HEK293 (cell line): ENCODE data around the gene PPP2R2B.

Source experiments
- CTCF ChIA-PET: fragments of 350-600 bp; formaldehyde crosslinking; extraction: SDS; loops from one replicate; lab custom pipeline; 2021; ENCODE audit warnings: antibody characterized with exemption; lab: Yijun Ruan, JAX
- POLR2A ChIA-PET: fragments of 300-600 bp; formaldehyde crosslinking; extraction: SDS; loops from one replicate; lab custom pipeline; 2020; ENCODE audit warnings: antibody characterized with exemption, inconsistent platforms; lab: Yijun Ruan, JAX
- H3K27ac ChIP-seq: fragments of 200-500 bp; sonication (Bioruptor generic); 2 replicates; pipeline ENCODE4 v1.5.1; 2014; ENCODE audit warnings: low read depth, low read length, control low read depth, inconsistent platforms; ENCODE audit errors: extremely low read depth
- H3K36me3 ChIP-seq, 2 experiments: fragments of 200-500 bp in 1 of 2; sonication (Bioruptor generic) in 1 of 2; 1 replicate in 1 of 2; 2 replicates in 1 of 2; pipeline ENCODE4 v1.5.1; 2014 to 2017; ENCODE audit warnings: inconsistent platforms in 2 of 2, low read length in 2 of 2; ENCODE audit not compliant: control insufficient read depth in 2 of 2, insufficient read depth in 1 of 2
- H3K4me1 ChIP-seq: fragments of 200-500 bp; sonication (Bioruptor generic); 2 replicates; pipeline ENCODE4 v1.5.1; 2014; ENCODE audit warnings: mild to moderate bottlenecking, low read length, inconsistent platforms; ENCODE audit not compliant: control insufficient read depth, insufficient read depth
- H3K4me3 ChIP-seq: 2 replicates; pipeline ENCODE4 v1.5.1; 2011; ENCODE audit warnings: low read depth, mild to moderate bottlenecking, control low read depth, low read length, moderate library complexity
- H3K9me3 ChIP-seq: fragments of 200-500 bp; sonication (Bioruptor generic); 2 replicates; pipeline ENCODE4 v1.5.1; 2014; ENCODE audit warnings: low read depth, low read length, inconsistent platforms; ENCODE audit not compliant: control insufficient read depth, insufficient read depth
- KLF7 ChIP-seq: fragments of 450-650 bp; formaldehyde crosslinking; IDR thresholded peaks from 2 replicates; pipeline ENCODE4 v1.5.1; 2016; ENCODE audit warnings: missing biosample characterization, missing genetic modification characterization, borderline replicate concordance
- KLF9 ChIP-seq: fragments of 450-650 bp; formaldehyde crosslinking; IDR thresholded peaks from 2 replicates; pipeline ENCODE4 v1.5.1; 2016; ENCODE audit warnings: missing biosample characterization, missing genetic modification characterization, low read depth
- SALL2 ChIP-seq: fragments of 450-650 bp; formaldehyde crosslinking; IDR thresholded peaks from 2 replicates; pipeline ENCODE4 v1.5.0; 2017; ENCODE audit warnings: missing biosample characterization, mild to moderate bottlenecking, missing genetic modification characterization, borderline replicate concordance
- YY1 ChIP-seq: fragments of 450-650 bp; formaldehyde crosslinking; IDR thresholded peaks from 2 replicates; pipeline ENCODE4 v1.5.1; 2018; ENCODE audit warnings: missing biosample characterization, missing genetic modification characterization
- ZEB2 ChIP-seq: fragments of 450-650 bp; formaldehyde crosslinking; IDR thresholded peaks from 2 replicates; pipeline ENCODE4 v1.5.1; 2016; ENCODE audit warnings: missing biosample characterization, missing genetic modification characterization
- ZNF19 ChIP-seq: fragments of 450-650 bp; formaldehyde crosslinking; IDR thresholded peaks from 2 replicates; pipeline ENCODE4; 2016; ENCODE audit warnings: missing biosample characterization, missing genetic modification characterization, low read depth
- ZNF221 ChIP-seq: fragments of 450-650 bp; formaldehyde crosslinking; IDR thresholded peaks from 2 replicates; pipeline ENCODE4 v1.5.1; 2017; ENCODE audit warnings: missing biosample characterization, missing genetic modification characterization, borderline replicate concordance
- ZNF514 ChIP-seq: fragments of 450-650 bp; formaldehyde crosslinking; IDR thresholded peaks from 2 replicates; pipeline ENCODE4 v1.5.1; 2016; ENCODE audit warnings: missing biosample characterization, missing genetic modification characterization
- ZNF624 ChIP-seq: fragments of 450-650 bp; formaldehyde crosslinking; IDR thresholded peaks from 2 replicates; pipeline ENCODE4 v1.5.1; 2017; ENCODE audit warnings: missing biosample characterization, missing genetic modification characterization
- TF ChIP-seq, protein P1 (sequence below): fragments of 450-650 bp; formaldehyde crosslinking; IDR thresholded peaks from 2 replicates; pipeline ENCODE4 v1.5.1; 2016; ENCODE audit warnings: missing biosample characterization, missing genetic modification characterization
- TF ChIP-seq, protein P2 (sequence below): sonication (generic); formaldehyde crosslinking; IDR thresholded peaks from 2 replicates; pipeline ENCODE4 v1.8.1; 2022; ENCODE audit warnings: mild to moderate bottlenecking, moderate library complexity, missing genetic modification reagents
- TF ChIP-seq, protein P3 (sequence below): fragments of 450-650 bp; formaldehyde crosslinking; IDR thresholded peaks from 2 replicates; pipeline ENCODE4 v1.5.1; 2016; ENCODE audit warnings: missing biosample characterization, missing genetic modification characterization
- TF ChIP-seq, protein P4 (sequence below): fragments of 450-650 bp; formaldehyde crosslinking; IDR thresholded peaks from 2 replicates; pipeline ENCODE4 v1.5.1; 2016; ENCODE audit warnings: missing biosample characterization, missing genetic modification characterization
- TF ChIP-seq, protein P5 (sequence below): fragments of 450-650 bp; formaldehyde crosslinking; IDR thresholded peaks from 2 replicates; pipeline ENCODE4 v1.5.1; 2016; ENCODE audit warnings: missing biosample characterization, missing genetic modification characterization

The PPP2R2B gene

DNA sequence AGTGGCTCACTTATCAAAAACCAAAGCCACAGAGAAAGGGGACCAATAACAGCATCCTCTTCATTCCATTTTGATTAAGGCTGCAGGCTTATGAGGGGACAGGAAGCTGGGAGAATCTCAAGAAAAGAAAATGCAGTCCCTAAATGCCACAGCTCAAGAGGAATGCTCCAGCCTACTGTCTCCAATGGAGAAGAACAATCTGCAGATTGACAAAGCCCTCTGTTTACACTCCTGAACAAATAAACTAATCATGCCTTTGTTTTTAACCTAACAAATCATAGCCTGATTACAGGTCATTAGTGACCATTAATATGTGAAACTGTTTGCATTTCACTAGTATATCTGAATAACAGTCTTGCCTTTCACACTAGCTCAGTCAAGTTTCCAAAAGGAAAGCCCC lies 26.5 kb downstream of the PPP2R2B start:
- no peaks in the 10 kb centered on the region for H3K4me1 ChIP-seq
- no peak overlapping the region for H3K4me3 ChIP-seq
- POLR2A ChIA-PET, result no interaction called here
- no peak for TF ChIP-seq ZNF19 (tag by site-specific recombination)
- TF ChIP-seq, protein P1, sequence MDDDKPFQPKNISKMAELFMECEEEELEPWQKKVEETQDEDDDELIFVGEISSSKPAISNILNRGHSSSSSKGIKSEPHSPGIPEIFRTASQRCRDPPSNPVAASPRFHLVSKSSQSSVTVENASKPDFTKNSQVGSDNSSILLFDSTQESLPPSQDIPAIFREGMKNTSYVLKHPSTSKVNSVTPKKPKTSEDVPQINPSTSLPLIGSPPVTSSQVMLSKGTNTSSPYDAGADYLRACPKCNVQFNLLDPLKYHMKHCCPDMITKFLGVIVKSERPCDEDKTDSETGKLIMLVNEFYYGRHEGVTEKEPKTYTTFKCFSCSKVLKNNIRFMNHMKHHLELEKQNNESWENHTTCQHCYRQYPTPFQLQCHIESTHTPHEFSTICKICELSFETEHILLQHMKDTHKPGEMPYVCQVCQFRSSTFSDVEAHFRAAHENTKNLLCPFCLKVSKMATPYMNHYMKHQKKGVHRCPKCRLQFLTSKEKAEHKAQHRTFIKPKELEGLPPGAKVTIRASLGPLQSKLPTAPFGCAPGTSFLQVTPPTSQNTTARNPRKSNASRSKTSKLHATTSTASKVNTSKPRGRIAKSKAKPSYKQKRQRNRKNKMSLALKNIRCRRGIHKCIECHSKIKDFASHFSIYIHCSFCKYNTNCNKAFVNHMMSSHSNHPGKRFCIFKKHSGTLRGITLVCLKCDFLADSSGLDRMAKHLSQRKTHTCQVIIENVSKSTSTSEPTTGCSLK (tag by site-specific recombination), result no peak
- TF ChIP-seq, all 188 proteins: peak for 0
- CTCF ChIA-PET, result interaction anchor here (0.6 to 1.5 kb wide), 3 partner anchors 34 to 321 kb away, joined by 3 to 4 read pairs (median 4); no protein-coding TSS in a partner anchor
- Histone ChIP-seq H3K9me3 (no peaks in the 10 kb centered on the region), H3K36me3 (no peaks in the 10 kb centered on the region), H3K27ac (no peak overlapping the region)

DNA sequence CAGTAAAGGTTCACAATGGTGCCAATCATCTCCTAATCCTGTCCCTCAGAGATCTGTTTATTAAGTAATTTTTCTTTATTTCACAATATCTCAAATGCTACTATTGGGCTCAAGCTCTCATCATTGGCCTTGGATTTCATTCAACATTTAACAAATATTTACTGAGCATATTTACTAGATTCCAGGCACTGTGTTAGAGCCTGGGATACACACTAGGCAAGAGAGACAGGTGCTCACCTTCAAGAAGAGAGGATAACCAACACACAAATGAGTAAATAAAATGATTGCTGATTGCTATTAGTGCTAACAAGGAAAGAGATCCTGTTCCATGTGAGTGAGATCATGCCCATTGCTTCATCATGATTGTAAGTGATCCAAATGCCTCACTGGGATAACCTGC lies 27.4 kb downstream of the PPP2R2B start:
- POLR2A ChIA-PET, result no interaction called here
- H3K27ac ChIP-seq, result no peak overlapping the region
- no peaks in the 10 kb centered on the region for H3K36me3 ChIP-seq
- H3K4me1 ChIP-seq, result no peaks in the 10 kb centered on the region
- CTCF ChIA-PET, result interaction anchor here (0.7 kb wide), 1 partner anchor 234 kb away, joined by 3 read pairs; no protein-coding TSS in a partner anchor
- TF ChIP-seq KLF7 (tag by site-specific recombination) (no peak), ZNF221 (tag by site-specific recombination) (no peak), SALL2 (tag by site-specific recombination) (no peak), ZEB2 (tag by site-specific recombination) (no peak), YY1 (tag by site-specific recombination) (no peak), ZNF624 (tag by site-specific recombination) (no peak), KLF9 (no peak), ZNF514 (tag by site-specific recombination) (no peak)
- TF ChIP-seq, protein P2, sequence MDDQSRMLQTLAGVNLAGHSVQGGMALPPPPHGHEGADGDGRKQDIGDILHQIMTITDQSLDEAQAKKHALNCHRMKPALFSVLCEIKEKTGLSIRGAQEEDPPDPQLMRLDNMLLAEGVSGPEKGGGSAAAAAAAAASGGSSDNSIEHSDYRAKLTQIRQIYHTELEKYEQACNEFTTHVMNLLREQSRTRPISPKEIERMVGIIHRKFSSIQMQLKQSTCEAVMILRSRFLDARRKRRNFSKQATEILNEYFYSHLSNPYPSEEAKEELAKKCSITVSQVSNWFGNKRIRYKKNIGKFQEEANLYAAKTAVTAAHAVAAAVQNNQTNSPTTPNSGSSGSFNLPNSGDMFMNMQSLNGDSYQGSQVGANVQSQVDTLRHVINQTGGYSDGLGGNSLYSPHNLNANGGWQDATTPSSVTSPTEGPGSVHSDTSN, result no peak
- TF ChIP-seq, protein P3, sequence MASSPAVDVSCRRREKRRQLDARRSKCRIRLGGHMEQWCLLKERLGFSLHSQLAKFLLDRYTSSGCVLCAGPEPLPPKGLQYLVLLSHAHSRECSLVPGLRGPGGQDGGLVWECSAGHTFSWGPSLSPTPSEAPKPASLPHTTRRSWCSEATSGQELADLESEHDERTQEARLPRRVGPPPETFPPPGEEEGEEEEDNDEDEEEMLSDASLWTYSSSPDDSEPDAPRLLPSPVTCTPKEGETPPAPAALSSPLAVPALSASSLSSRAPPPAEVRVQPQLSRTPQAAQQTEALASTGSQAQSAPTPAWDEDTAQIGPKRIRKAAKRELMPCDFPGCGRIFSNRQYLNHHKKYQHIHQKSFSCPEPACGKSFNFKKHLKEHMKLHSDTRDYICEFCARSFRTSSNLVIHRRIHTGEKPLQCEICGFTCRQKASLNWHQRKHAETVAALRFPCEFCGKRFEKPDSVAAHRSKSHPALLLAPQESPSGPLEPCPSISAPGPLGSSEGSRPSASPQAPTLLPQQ (tag by site-specific recombination), result no peak
- TF ChIP-seq, protein P4, sequence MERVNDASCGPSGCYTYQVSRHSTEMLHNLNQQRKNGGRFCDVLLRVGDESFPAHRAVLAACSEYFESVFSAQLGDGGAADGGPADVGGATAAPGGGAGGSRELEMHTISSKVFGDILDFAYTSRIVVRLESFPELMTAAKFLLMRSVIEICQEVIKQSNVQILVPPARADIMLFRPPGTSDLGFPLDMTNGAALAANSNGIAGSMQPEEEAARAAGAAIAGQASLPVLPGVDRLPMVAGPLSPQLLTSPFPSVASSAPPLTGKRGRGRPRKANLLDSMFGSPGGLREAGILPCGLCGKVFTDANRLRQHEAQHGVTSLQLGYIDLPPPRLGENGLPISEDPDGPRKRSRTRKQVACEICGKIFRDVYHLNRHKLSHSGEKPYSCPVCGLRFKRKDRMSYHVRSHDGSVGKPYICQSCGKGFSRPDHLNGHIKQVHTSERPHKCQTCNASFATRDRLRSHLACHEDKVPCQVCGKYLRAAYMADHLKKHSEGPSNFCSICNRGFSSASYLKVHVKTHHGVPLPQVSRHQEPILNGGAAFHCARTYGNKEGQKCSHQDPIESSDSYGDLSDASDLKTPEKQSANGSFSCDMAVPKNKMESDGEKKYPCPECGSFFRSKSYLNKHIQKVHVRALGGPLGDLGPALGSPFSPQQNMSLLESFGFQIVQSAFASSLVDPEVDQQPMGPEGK (tag by site-specific recombination), result no peak
- TF ChIP-seq, protein P5, sequence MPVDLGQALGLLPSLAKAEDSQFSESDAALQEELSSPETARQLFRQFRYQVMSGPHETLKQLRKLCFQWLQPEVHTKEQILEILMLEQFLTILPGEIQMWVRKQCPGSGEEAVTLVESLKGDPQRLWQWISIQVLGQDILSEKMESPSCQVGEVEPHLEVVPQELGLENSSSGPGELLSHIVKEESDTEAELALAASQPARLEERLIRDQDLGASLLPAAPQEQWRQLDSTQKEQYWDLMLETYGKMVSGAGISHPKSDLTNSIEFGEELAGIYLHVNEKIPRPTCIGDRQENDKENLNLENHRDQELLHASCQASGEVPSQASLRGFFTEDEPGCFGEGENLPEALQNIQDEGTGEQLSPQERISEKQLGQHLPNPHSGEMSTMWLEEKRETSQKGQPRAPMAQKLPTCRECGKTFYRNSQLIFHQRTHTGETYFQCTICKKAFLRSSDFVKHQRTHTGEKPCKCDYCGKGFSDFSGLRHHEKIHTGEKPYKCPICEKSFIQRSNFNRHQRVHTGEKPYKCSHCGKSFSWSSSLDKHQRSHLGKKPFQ (tag by site-specific recombination), result no peak
- no peaks in the 10 kb centered on the region for H3K9me3 ChIP-seq
- H3K4me3 ChIP-seq, result no peak overlapping the region
